GM19035 (cell line): ENCODE results near the gene PPEF1.

Experiments used
- ATAC-seq: cut with Tn5 transposase; IDR thresholded peaks from one replicate; pipeline ENCODE4 v1.9.1; 2021; ENCODE audit not compliant: unreplicated experiment

The PPEF1 gene, protein sequence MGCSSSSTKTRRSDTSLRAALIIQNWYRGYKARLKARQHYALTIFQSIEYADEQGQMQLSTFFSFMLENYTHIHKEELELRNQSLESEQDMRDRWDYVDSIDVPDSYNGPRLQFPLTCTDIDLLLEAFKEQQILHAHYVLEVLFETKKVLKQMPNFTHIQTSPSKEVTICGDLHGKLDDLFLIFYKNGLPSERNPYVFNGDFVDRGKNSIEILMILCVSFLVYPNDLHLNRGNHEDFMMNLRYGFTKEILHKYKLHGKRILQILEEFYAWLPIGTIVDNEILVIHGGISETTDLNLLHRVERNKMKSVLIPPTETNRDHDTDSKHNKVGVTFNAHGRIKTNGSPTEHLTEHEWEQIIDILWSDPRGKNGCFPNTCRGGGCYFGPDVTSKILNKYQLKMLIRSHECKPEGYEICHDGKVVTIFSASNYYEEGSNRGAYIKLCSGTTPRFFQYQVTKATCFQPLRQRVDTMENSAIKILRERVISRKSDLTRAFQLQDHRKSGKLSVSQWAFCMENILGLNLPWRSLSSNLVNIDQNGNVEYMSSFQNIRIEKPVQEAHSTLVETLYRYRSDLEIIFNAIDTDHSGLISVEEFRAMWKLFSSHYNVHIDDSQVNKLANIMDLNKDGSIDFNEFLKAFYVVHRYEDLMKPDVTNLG

DNA sequence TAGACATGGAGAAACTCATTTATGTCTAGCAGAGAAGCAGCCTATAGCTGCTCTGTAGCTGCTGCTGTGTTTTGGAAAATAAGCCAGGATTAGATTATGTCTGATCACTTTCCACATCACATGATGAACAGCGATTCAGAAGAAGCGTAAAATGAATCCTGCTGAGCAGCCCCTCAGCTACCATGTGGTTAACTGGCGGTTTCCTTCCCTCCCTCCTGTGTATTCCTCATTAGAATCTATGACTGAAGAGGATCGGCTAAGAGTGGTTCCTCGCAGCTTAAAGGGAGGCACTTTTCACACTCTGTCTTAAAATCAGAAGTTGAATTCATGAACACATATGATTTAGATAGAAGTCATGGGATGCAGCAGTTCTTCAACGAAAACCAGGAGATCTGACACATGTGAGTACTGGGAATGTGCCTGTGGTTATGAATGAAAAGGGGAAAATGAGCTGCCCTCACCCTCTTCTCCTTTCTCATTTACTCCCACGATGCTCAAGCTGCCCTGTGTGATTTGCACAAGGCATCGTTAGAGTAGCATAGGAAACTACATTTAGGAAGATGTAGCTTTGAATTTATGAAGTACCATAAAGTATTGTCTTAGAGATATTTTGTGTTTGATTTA, at the start of gene PPEF1:
TSS of gene PPEF1 (plus strand) at position 220 of the 624 bp plus-strand sequence. CDS start at position 356, 136 bp downstream.
- no peak for ATAC-seq

DNA sequence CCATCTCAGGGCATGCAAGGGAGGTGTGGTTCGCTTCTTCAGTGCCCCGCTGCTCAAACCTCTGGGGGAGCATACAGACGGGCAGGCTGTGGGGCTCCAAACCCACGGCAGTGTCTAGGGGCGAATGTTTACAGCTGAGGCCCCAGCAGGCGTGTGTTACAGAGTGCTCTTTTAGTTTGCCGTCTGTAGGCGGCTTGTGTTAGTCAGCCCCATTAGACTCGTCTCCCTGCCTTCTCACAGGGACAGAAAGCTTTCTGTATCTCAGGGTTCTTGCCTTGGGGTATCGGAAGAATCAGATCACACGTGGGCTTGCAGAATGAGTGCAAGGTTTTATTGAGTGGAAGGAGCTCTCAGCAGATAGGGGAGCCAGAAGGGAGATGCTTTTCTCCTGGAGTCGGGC, 46.2 kb upstream of the PPEF1 start:
- no peak for ATAC-seq

DNA sequence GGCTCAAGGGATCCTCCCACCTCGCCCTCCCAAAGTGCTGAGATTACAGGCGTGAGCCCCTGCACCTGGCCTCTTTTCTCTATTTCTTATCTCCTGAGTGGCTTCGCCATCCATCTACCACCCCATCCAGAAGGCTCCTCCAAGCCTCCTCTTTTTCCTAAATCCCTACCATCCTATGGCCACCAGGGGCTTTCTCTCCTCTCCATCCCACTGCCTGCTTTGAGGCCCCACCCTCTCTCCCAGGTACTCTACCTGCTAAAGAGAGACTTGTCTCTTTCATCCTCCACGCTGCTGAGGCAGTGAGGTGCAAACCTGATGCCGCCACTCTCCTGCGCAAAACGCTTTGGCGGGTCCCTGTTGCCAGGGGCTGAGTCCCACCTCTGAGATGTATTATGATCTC, 42.5 kb upstream of the PPEF1 start:
- ATAC-seq: no peak

DNA sequence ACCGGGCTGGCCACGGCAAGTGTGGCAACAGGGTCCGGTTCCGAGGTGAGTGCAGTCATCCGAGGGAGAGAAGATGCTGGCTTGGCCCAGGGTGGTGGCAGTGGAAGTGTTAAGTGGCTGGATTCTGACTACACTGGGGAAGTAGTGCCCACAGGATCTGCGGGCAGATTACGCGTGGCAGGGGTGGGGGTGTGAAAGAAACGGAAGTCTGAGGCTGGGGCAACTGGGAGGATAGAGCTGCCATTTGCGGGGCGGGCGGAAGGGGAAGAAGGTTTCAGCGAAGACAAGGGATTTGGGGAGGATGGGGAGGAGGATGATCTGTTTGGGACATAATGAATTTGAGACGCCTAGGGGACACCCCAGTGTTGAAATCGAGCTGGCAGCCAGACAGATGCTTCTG, 40.8 kb upstream of the PPEF1 start:
- ATAC-seq: no peak

DNA sequence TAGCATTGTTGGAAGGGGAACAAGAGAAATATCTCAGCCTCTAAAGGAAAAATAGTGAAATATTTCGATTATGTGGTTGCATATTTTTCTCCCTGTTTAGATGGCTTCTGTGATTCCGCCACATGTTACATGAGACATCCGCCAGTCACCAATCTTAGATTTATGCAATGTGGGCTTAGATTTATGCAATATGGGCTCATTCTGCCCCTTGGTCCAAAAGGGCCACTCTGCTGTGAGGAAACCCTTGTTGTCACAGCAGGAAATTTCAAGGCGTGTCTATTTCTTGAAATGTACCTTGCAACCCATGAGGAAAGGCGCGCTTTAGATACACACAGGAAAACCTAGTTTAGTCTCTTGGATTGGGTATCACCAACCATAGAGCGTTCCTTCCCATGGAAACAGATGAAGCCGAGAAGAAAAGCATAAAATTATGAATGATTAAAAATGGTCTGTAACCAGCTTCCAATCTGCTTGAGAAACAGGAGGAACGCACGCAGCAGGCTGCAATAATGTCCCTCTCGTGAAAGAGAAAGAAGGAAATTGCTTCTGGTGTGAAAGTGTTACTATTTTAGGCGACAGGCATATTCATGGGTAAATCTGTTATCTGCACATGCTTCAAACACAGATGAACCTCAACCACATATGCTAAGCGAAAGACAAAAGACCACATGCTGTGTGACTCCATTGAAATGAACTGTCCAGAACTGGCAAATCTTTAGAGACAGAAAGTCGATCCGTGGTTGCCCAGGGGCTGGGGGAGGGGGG, 39.2 kb upstream of the PPEF1 start:
- no peak for ATAC-seq

DNA sequence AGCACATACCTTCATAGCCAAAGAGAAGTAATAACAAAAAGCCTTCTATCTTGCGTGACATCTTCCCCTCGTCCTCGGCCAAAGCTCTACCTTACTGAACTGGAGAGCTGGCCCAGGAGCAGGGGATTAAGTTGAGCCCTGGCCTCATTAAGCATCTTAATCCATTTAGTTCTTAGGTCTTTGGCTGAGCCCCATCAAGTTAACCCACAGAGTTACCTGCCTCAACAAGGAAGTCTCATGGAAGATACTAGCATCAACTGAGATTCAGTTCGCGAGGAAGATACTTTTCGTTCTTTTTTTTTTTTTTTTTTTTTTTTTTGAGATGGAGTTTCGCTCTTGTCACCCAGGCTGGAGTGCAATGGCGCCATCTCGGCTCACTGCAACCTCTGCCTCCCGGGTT, 35.4 kb upstream of the PPEF1 start, which contains the start of gene RS1:
TSS of gene RS1 (minus strand) at position 101 of the 400 bp plus-strand sequence. CDS start at position 61, 40 bp downstream.
- no peak for ATAC-seq

DNA sequence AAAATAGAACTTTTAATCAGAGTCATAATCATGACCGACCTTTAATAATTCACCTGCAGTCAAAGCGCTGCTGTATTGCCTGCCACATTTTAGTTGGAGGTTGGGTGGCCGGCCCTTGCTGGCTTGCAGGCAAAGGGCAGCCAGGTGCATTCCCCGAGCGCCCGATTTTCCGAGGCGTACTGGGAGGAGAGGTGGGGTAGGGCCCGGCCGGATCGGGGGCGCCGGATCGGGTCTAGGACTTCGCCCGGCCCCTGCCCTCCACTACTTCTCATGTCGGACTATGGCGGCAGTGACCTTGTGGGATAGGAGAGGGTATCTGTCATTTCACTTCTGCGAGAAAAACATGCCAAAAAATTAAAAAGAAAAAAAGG, 33.0 kb upstream of the PPEF1 start:
- ATAC-seq: peak; percentile 41

DNA sequence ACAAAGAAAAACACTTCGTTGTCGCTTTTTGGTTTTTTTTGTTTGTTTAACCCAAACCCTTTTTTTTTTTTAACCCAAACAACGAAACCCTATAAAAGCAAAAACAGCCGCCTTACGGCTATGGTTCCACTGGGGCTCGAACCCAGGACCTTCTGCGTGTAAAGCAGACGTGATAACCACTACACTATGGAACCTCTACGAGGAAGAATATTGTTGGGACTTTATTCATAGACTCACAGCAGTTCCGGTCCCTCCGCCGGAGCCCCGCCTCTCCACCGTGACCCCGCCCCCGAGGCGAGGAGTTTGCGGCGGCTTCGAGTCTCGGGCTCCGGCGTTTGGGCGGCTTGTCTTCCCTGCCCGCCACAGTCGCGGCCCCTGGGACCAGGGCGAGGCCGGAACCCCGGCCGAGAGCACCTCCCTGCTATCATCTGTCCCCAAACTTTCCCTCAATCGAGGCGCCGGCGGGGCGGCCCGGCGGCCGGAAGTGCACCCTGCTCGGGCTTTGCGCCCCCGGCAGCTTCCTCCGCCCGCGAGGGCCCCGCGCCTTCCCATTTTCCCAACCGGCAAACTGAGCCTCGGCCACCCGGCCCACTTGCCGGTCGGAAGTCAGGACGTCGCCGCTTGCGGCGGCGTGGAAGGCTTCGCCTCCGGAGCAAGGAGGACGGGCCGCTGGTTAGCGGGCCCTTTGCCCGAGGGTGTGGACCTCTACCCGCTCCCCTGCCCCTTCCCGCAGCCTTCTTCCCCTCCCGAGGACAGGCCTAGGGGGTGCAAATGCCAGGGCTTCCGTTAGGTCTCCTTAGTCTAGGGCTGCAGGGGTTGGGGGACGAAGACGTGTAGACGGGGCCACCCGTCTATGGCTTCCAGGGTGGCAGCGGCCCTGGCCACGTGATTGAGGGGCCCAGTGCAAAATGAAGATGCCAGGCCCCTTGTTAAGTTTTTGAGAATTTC, 32.4 kb upstream of the PPEF1 start:
- peak; percentile 87 for ATAC-seq

DNA sequence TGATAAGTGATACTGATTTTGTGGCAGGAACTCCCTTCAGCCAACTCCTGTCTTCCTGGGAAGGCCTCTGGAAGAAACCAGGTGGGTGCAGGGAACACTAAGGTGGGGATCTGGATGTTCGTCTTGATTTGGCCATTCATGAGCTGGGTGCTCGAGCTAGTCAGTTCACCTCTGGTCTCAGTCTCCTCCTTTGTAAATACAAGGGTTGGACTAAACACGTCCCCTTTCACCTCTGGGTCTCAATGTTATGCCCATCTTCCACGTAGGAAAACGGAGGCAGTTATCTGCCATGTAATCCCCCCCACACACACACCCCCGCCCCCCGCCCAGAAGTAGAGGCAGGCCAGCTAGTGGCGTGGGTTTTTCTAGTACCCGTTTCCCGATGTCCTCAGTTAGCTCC, 31.4 kb upstream of the PPEF1 start:
- ATAC-seq: no peak

DNA sequence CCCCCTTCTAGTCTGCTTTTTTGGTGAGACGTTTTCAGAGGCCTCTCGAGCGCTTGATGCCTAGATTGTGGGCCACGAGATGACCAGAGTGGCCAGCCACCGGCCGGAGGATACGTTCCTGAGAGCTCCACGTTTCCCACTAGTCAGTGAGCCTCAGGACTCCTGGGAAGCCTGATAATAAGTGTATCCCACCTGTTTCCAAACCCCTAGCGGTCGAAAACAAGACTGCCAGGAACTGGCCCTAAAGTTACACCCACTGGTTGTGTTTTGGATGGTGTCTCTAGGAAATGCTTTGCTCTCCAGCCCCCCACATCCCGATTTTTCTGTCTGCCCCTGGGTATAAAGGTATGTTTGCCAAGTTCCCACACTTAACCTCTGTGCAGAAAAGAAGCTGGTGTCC, 31.0 kb upstream of the PPEF1 start:
- ATAC-seq: no peak

DNA sequence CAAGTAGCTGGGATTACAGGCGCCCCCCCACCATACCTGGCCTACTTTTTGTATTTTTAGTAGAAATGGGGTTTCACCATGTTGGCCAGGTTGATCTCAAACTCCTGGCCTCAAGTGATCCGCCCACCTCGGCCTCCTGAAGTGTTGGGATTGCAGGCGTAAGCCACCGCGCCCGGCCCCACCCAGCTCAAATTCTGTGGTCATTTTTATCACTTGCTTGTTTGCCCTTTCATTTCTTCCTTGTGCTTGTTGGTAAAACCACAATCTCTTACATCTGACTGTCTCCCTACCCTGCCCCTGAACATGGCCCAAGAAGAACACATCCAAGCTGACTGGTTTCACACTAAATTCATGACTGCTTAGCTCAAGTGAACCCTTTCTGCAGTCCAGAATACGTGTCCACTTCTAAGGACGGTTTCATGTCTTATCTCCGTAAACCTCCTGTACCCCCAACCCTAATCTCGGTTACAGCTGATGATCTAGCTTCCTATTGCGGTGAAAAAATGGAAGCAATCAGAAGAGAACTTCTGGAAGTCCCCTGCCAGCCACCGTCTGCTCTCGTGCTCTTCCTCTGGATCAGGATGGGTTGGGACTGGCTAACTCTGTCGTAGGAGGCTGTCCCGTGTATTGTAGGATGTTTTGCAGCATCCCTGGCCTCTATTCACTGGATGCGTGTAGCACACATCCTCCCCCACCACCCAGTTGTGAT, 30.1 kb upstream of the PPEF1 start:
- no peak for ATAC-seq

DNA sequence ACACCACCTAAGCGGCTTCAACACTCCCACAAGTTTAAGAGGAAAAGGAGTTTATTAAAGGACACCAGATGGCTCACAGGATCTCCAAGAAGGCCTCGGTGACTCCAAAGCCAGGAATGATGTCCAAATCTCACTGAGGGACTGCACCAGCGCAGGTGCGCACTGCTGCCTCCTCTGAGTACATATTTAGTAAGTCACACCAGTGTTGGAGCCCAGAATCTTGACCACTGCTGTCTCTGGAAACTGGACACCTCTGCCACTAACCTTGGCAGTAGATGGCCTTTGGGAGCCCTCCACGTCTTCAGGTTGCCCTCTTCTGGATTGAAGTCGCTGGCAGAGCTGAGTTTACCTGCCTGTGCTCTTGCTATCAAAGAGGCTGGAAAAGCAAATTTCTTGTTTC, 25.4 kb upstream of the PPEF1 start:
- no peak for ATAC-seq

DNA sequence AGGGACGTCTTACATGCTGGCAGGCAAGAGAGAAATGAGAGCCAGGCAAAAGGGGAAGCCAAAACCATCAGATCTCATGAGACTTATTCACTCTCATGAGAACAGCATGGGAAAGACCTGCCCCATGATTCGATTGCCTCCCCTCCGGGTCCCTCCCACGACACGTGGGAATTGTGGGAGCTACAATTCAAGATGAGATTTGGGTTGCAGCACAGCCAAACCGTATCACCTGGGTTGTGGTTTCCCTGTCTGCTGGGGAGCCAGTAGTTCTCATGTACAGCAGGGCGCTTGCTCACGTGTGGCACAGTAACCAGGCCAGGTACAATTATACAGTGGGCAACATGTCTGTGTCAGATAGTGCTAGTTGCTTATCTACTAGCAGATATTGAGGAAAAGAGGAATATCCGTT, 24.5 kb upstream of the PPEF1 start:
- no peak for ATAC-seq

DNA sequence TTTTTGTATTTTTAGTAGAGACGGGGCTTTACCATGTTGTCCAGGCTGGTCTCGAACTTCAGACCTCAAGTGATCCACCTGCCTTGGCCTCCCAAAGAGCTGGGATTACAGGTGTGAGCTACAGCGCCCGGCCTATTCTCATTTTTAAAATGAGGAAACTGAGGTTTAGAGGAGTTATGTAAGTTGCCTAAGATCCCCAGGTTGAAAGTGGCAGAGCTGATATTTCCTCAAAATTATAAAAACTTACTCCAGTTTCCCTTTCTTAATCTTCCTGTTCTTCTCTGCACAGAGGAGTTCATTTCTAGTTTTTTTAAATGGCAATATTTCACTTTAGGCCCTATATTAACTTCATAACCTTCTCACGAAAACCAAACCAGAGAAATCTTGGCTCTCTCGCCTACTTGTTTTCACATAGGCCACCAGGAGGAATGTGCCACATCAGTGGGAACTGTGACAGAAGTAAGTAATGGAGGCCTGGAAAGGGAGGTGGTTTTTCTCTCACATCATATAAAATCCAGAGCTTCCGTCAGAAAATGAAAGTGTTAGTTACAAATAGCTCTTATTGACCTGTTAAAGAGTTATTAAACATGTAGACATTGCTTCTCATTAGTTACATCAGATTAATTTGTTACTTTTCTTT, 19.5 kb upstream of the PPEF1 start:
- ATAC-seq: no peak

DNA sequence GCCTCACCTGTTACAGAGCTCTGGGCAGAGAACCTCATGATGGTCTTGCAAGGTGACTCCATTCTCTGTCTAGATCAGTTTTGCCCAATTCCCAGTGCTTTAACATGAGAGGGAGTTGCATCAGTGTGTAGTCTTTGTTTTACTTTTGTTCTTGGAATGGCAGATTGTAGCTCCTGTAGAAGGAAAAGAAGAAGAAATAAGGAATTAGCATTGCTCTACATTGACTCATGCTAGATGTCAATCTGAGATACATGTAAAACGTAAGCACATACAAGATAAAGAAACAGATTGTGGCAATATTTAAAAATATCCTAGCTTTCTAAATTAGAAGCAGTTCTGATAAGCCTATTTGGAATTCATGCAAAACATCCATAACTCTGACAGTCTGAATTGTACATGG, 16.0 kb upstream of the PPEF1 start:
- no peak for ATAC-seq

DNA sequence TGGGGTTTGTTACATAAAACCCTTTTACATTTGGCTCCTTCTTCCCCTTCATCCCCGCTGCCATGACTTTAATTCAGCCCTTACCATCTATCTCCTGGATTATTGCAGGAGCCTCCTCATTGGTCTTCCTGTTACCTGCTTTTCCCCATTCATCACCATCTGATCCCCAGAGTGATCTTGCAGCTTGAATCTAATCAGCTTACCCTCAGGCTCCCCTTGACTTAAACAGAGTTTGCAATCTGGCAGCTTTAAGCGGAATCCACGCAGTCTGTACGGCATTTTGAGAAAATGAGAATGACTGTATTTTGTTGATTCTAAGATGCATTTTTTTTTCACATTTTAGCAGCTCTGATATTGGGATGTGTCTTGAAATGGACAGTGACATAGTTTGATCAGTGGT, 14.9 kb upstream of the PPEF1 start:
- ATAC-seq: no peak

DNA sequence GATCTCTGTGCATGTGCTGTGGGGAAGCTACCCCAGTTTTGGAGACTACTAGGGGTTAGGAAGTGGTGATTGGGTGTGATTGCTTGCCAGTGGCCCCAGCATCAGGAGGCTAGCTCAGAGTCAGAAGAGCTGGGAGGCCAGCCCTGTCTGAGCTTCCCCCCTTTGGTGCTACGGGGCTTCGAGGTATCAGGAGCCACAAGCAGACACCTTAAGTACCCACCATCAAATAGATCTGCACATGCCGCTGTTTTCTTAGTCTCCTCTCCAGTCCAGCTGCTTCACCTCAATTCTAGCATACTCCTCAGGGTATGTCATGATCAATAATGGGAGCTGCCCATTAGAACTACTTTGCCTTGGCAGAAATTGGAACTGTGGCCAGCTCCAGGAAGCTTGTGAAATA, 10.8 kb upstream of the PPEF1 start:
- ATAC-seq: no peak

DNA sequence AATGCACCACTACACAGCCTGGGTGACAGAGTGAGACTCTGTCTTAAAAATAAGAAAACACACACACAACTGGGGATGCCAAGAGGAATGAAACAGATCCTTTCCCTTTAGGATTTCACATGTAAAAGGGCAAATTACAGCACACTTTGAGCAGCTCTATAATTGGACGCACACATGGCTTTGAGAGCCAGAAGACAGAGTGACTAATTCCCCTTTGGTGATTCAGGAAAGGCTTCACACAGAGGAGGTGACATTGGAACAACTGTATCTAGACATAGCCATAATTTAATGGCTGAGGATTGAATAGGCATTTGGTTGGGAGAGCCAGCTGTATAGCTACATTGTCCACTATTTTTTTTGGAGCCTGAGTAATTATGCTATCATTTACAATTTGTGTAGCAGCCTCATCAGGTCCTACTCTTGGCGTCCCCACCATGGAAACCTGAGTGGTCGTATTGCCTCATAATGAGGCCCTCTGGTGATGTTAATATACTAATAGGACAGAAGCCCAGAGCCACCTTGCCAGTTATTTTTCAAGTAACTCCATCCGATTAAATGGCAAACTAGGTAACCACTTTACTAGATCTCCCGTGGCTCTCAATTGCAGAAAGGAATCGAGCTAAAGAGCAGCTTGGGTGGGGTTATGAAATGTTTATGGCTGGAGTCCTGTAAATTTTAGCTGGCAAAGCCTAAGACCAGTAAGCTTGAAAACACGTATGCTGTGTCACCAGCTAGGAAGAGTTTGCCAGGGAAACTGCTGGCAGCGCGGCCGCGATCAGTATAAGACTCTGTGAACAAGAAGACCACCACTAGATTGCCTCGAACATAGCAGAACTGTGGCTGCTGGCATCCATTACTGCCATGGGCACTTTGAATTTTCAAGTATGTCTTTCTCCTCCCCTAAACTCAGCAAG, 8.5 kb upstream of the PPEF1 start:
- no peak for ATAC-seq
